Lower leg skin (tissue), 3 donors: Measurements from ENCODE around the gene BCAS1.

Experiments
- POLR2A ChIP-seq, 2 donors: fragments of 450-650 bp; IDR thresholded peaks; one replicate each; pipeline ENCODE4 v1.6.1; 2016 to 2017; ENCODE audit warnings: antibody characterized with exemption in 2 of 2, mild to moderate bottlenecking in 1 of 2, moderate library complexity in 1 of 2
- TF ChIP-seq, protein P1 (sequence below), 3 donors: fragments of 450-650 bp; IDR thresholded peaks; one replicate each; pipeline ENCODE4 v1.5.1; 2016; ENCODE audit warnings: antibody characterized with exemption in 3 of 3, mild to moderate bottlenecking in 3 of 3, moderate library complexity in 2 of 3

GRCh38 chr20:54051068-54051467 is 19.3 kb downstream of the BCAS1 start:
- TF ChIP-seq, protein P1, sequence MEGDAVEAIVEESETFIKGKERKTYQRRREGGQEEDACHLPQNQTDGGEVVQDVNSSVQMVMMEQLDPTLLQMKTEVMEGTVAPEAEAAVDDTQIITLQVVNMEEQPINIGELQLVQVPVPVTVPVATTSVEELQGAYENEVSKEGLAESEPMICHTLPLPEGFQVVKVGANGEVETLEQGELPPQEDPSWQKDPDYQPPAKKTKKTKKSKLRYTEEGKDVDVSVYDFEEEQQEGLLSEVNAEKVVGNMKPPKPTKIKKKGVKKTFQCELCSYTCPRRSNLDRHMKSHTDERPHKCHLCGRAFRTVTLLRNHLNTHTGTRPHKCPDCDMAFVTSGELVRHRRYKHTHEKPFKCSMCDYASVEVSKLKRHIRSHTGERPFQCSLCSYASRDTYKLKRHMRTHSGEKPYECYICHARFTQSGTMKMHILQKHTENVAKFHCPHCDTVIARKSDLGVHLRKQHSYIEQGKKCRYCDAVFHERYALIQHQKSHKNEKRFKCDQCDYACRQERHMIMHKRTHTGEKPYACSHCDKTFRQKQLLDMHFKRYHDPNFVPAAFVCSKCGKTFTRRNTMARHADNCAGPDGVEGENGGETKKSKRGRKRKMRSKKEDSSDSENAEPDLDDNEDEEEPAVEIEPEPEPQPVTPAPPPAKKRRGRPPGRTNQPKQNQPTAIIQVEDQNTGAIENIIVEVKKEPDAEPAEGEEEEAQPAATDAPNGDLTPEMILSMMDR (IDR thresholded peaks at IDR 0.05): no peak
- TF ChIP-seq POLR2A (IDR thresholded peaks at IDR 0.05): no peak
